Ishikawa (cell line): ENCODE results near the gene BCR.

Experiments used
- CREB1 ChIP-seq: IDR thresholded peaks from 2 replicates; pipeline ENCODE4 v1.6.1; 2012; ENCODE audit warnings: low read depth
- EP300 ChIP-seq: IDR thresholded peaks from 2 replicates; pipeline ENCODE4 v1.6.1; 2012; ENCODE audit warnings: borderline replicate concordance
- MAX ChIP-seq: IDR thresholded peaks from 2 replicates; pipeline ENCODE4 v1.6.1; 2012
- REST ChIP-seq: IDR thresholded peaks from 2 replicates; pipeline ENCODE4 v1.6.1; 2012; ENCODE audit warnings: low read depth, mild to moderate bottlenecking
- TAF1 ChIP-seq: IDR thresholded peaks from 2 replicates; pipeline ENCODE4 v1.6.1; 2012; ENCODE audit warnings: low read depth, mild to moderate bottlenecking
- TCF12 ChIP-seq: IDR thresholded peaks from 2 replicates; pipeline ENCODE4 v1.6.1; 2012; ENCODE audit warnings: low read depth
- YY1 ChIP-seq: IDR thresholded peaks from 2 replicates; pipeline ENCODE4 v1.6.1; 2012; ENCODE audit warnings: low read depth
- ZBTB7A ChIP-seq: IDR thresholded peaks from 2 replicates; pipeline ENCODE4 v1.6.1; 2012; ENCODE audit warnings: low read depth

- TF ChIP-seq YY1: no peak
- TF ChIP-seq EP300: no peak
- TF ChIP-seq MAX: no peak
- no peak for TF ChIP-seq REST
- no peak for TF ChIP-seq TAF1
- TF ChIP-seq CREB1: no peak
- no peak for TF ChIP-seq ZBTB7A
- no peak for TF ChIP-seq TCF12
These were observed 102.7 kb downstream of the BCR start for GRCh38 chr22:23282986-23283385.
